GM10266 (cell line): ENCODE measurements around the gene LCN15.

Source experiments
- DNase-seq: peaks from one replicate; pipeline ENCODE4 v3.0.0; 2012; ENCODE audit errors: extremely low spot score
- TF ChIP-seq, protein P1 (sequence below): IDR thresholded peaks from 2 replicates; pipeline ENCODE4 v1.5.1; 2012; ENCODE audit warnings: mild to moderate bottlenecking, low read depth; ENCODE audit not compliant: control insufficient read depth, insufficient read depth; ENCODE audit errors: missing control alignments

Gene LCN15

DNA sequence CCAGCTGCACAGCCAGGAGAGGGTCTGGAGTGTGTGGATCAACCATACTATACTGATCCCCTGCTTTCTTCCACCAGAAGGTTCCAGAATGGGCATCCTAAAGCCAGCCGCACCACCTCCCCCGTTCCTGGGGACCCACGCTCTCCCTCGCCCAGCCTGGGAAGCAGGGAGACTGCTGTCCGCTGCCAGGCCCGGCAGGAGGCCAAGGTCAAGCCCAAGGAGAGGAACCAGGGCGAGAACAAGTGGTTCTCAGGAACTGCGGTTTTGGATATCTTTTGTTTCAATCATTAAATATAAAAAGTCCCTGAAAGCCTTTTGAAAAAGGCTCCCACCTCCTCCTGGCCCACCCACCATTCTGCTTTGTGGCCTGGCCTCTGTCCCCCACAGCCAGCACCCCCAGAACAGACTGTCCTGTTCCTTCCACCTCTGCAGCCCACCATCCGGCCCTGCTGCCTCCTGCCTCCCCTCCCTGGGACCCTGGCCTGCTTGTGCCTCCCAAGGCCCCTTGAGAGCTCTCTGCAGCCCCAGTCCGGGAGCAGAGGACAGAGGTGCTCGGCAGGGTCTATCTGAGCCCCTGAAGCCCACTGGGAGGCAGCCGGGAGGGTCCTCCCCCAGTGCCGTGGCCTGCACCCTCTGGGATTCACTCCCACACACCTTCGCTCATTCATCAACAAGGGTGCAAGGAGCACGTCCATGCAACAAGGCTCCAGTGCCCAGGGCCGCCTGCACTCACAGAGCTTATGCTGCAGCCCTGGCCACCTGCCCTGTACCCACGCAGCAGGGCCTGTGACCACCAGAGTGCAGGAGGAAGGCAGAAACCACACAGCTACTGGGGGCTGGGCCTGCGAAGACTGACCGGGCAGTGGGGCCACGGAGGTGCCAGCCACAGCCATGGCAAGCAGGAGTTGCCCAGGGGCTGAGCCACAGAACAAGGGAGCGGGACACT lies 15.4 kb downstream of the LCN15 start:
- TF ChIP-seq, protein P1, sequence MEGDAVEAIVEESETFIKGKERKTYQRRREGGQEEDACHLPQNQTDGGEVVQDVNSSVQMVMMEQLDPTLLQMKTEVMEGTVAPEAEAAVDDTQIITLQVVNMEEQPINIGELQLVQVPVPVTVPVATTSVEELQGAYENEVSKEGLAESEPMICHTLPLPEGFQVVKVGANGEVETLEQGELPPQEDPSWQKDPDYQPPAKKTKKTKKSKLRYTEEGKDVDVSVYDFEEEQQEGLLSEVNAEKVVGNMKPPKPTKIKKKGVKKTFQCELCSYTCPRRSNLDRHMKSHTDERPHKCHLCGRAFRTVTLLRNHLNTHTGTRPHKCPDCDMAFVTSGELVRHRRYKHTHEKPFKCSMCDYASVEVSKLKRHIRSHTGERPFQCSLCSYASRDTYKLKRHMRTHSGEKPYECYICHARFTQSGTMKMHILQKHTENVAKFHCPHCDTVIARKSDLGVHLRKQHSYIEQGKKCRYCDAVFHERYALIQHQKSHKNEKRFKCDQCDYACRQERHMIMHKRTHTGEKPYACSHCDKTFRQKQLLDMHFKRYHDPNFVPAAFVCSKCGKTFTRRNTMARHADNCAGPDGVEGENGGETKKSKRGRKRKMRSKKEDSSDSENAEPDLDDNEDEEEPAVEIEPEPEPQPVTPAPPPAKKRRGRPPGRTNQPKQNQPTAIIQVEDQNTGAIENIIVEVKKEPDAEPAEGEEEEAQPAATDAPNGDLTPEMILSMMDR, result no peak
- no peak for DNase-seq

DNA sequence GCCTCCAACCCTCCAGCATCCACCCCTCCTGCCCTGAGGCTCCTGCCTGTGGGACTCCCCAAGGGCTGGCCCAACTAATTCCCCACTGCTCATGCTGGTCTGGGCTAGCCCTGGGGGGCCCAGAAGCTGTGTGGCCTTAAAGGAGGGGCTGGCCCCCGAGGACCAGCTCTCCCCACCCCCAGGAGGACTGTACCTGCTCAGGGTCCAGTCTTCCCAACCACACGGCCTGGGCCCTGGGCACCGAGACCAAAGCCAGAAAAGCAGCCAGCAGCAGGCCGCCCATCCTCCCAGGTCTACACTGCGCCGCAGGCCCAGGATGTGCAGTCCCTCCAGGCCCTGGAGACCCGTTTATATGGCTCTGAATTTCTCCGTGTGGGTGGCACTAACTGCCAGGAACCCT lies 16.1 kb downstream of the LCN15 start, which contains the start of gene LCN6:
Gene LCN6 (minus strand): TSS at position 325 of the 400 bp plus-strand sequence. CDS start 42 bp downstream, at position 283.
- TF ChIP-seq, protein P1, result no peak
- DNase-seq, result no peak

DNA sequence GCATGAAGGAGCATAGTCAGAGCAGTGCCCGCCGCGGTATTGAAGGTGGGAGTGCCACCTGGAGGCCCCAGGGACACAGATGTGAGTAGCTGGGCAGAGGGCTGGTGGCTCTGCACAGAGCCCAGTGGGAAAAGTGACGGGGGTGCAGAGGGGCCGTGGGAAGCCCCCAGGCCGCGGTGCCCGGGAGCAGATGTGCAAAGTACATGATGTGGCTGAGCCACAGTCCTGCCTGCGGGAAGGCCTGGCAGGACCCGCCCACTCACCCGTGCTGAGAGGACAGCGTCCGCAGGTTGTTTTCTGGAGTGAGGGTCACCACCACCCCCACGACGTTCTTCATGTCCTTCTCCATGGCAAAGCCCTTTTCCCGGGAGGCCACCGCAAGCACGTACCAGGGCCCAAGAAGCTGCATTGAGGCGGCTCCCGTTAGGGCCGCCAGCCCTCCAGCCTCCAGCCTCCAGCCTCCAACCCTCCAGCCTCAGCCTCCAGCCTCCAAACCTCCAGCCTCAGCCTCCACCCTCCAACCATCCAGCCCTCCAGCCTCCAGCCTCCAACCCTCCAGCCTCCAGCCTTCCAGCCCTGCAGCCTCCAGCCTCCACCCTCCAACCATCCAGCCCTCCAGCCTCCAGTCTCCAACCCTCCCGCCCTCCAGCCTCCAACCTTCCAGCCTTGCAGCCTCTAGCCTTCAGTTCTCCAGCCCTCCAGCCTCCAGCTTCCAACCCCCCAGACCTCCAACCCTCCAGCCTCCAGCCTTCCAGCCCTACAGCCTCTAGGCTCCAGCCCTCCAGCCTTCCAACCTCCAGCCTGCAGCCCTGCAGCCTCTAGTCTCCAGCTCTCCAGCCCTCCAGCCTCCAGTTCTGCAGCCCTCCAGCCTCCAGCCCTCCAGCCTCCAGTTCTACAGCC lies 16.9 kb downstream of the LCN15 start:
- DNase-seq, result no peak
- TF ChIP-seq, protein P1, result no peak

DNA sequence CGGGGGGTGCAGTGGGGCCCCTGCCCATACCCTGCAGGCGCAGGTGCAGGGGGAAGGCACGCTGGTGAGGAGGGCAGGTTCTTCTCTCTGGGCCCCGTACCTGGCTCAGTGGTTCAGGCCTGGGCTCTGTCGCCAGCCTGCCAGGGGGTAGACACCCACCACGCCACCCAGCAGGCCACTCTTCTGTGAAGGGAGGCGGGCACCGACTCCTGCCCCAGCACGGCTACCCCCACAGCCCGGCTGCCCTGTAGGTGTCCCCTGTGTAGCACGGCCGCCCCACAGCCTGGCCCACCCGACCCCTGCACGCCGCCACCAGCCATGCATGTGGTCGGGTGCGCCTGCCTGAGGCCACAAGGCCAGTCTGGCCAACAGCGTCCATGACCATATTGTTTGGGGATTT lies 17.7 kb downstream of the LCN15 start:
- TF ChIP-seq, protein P1, result no peak
- DNase-seq, result no peak

DNA sequence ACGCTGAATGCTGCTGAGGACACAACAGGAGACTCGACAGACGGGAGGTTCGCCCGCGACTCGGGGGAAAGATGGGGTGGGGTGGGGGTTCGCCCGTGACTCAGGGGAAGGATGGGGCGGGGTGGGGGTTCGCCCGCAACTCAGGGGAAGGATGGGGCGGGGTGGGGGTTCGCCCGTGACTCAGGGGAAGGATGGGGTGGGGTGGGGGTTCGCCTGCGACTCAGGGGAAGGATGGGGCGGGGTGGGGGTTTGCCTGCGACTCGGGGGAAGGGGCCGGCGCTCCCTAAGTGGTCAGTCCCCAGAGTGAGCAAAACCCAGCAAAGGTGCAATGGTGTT lies 18.2 kb downstream of the LCN15 start:
- no peak for DNase-seq
- TF ChIP-seq, protein P1, result no peak

DNA sequence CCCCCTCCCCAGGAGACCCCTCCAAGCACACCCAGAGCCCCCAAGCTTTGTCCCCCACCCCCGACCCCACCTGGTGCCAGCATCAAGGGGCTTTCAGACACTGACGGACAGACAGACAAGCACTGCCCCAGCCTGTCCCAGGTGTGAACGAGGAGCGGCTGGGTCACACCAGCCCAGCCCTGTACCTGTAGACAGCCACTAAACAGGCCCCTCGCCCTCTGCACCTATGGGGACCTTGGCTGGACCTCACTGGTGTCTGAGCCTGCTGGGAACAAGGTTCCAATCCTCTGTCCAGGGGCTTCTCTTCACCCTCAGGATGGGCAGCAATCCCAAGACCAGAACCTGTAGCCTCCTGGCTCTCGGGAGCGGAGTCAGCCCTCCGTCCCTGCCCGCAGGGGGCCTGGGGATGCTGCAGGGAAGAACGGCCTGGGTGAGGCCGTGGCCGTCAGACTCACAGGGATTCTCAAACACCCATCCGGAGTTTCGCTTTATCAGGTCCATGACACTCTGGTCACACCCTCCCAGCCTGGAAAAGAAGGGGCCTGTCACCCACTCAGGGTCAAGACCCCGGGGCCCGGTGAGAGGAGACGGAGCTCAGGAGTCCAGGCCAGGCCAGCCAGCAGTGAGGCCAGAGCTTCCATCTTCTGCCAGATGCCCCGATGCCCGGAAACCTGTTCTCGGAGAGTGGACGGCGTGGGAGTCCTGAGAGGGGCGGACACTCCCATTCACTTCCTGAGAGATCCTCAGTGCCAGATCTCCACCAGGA lies 18.7 kb downstream of the LCN15 start:
- TF ChIP-seq, protein P1, result no peak
- DNase-seq, result no peak
